ENCODE results near the gene CRK. TPM values are rescaled to one million over a fixed set of nuclear protein-coding genes. Genes with fewer than 3 reads are reported as not detected.
A peak's percentile ranks its signal among the peaks of the same experiment; 100 is the strongest.
"Not testable (repeated sequence)": the region's sequence is repeated elsewhere in the genome, so short reads cannot be mapped to it uniquely, and the experiment has no call there.

The CRK gene
- total and polyA plus RNA-seq, 7 donors, result 33.6 to 88.7 (median 67.7) TPM

DNA sequence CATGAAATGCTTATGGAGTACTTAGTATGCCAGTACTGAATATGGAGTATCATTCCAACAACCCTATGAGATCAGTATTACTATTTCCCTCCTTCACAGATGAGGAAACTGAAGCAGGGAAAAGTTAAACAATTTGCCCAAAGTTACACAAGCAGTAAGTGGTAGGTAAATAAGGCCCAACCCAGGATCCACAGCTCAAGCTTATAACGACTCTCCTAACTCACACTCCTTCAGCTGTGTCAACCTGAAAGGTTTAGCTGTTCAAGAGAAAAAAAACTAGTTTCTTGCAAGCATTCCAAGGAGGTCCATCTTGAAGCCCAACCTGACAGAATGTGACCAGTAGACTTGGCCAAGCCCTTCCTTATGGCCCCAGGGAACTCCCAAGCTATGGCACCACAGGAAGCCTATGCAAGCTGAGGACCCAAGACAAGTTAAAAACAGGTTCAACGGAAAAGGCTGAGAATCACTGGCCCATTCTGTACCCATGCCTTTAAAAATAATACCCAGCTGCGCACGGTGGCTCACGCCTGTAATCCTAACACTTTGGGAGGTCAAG lies 6.5 kb downstream of the CRK start:
- intact Hi-C loops (cut with DNase I), result no loop called here
- Histone ChIP-seq H3K27ac (no peak overlapping the region), H3K36me3 (peaks cover 0 to 10% (median 0%) of the 10 kb centered on the region in 4 donors), H3K27me3 (no peaks in the 10 kb centered on the region), H3K9me3 (no peaks in the 10 kb centered on the region), H3K4me3 (no peak overlapping the region), H3K4me1 (peaks cover 0 to 60% (median 46%) of the 10 kb centered on the region in 4 donors)
- no peak for TF ChIP-seq EP300 (IDR thresholded peaks at IDR 0.05)
- TF ChIP-seq POLR2A (IDR thresholded peaks at IDR 0.05), result no peak
- TF ChIP-seq, protein P1, sequence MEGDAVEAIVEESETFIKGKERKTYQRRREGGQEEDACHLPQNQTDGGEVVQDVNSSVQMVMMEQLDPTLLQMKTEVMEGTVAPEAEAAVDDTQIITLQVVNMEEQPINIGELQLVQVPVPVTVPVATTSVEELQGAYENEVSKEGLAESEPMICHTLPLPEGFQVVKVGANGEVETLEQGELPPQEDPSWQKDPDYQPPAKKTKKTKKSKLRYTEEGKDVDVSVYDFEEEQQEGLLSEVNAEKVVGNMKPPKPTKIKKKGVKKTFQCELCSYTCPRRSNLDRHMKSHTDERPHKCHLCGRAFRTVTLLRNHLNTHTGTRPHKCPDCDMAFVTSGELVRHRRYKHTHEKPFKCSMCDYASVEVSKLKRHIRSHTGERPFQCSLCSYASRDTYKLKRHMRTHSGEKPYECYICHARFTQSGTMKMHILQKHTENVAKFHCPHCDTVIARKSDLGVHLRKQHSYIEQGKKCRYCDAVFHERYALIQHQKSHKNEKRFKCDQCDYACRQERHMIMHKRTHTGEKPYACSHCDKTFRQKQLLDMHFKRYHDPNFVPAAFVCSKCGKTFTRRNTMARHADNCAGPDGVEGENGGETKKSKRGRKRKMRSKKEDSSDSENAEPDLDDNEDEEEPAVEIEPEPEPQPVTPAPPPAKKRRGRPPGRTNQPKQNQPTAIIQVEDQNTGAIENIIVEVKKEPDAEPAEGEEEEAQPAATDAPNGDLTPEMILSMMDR (IDR thresholded peaks at IDR 0.05), result no peak
- no peak for TF ChIP-seq POLR2AphosphoS5 (IDR thresholded peaks at IDR 0.05)
- no peak for DNase-seq
- WGBS, 2 donors, result 65 to 82% methylated on average over 5 of the region's 5 CpGs

DNA sequence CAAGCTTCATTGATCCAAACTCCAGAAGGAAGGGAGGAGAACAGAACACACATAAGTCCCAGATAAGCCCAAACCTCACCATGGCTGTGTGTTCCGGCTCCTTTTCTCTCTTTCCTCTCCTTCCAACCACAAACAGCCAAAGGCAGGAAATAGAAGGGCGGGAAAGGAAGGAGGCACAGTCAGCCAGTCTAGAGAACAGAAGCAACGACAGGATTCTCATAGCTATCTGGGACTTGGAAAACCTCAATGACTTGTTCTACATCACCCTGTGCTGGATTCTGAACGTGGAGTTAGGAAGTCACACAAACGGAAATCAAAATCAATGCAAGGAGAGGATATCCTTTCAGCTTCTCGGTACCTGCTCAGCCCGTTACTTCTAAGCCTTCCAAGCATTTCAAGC lies 9.0 kb downstream of the CRK start:
- TF ChIP-seq POLR2A (IDR thresholded peaks at IDR 0.05) (no peak), EP300 (IDR thresholded peaks at IDR 0.05) (no peak), POLR2AphosphoS5 (IDR thresholded peaks at IDR 0.05) (no peak)
- TF ChIP-seq, protein P1 (IDR thresholded peaks at IDR 0.05), result no peak

DNA sequence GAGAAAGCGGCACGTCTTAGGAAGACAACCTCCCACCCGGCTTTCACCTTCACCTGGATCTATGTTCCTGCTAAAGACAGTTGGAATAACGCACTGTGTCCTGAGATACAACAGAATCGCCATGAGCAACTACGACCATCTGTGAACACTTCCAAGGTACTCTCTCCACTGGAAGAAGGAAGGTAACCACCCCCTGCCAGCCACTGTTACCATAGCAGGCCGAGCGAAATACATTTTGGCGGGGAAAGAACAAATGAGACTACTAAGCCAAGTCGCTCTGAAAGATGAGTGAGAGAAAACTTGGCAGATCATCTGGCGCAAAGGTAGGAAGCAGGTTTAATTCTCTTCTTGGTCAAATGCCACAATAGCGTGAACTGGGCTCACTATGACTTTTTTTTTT lies 9.8 kb downstream of the CRK start:
- no peaks in the 10 kb centered on the region for H3K27me3 ChIP-seq
- 94 to 96% methylated on average over 12 of the region's 12 CpGs for WGBS, 2 donors
- H3K4me3 ChIP-seq, result no peak overlapping the region
- H3K36me3 ChIP-seq, result no peaks in the 10 kb centered on the region
- H3K9me3 ChIP-seq, result no peaks in the 10 kb centered on the region
- no peak overlapping the region for H3K27ac ChIP-seq
- peaks cover 0 to 28% (median 17%) of the 10 kb centered on the region in 4 donors for H3K4me1 ChIP-seq
- intact Hi-C loops (cut with DNase I), result no loop called here
- TF ChIP-seq POLR2AphosphoS5 (IDR thresholded peaks at IDR 0.05), result no peak
- TF ChIP-seq POLR2A (IDR thresholded peaks at IDR 0.05), result no peak
- TF ChIP-seq EP300 (IDR thresholded peaks at IDR 0.05), result no peak
- TF ChIP-seq, protein P1 (IDR thresholded peaks at IDR 0.05), result no peak
- no peak for DNase-seq

More for the DNA sequence above, 9.0 kb downstream of the CRK start:
- Histone ChIP-seq H3K36me3 (peaks cover 0 to 1% (median 0%) of the 10 kb centered on the region in 4 donors), H3K4me1 (peaks cover 0 to 36% (median 22%) of the 10 kb centered on the region in 4 donors), H3K9me3 (no peaks in the 10 kb centered on the region), H3K27ac (peak overlapping the region in 2 of 4 donors; percentile 0 to 32), H3K4me3 (no peak overlapping the region), H3K27me3 (no peaks in the 10 kb centered on the region)
- DNase-seq, result no peak
- WGBS, 2 donors, result 58 to 69% methylated on average over 7 of the region's 7 CpGs
- intact Hi-C loops (cut with DNase I), result no loop called here

DNA sequence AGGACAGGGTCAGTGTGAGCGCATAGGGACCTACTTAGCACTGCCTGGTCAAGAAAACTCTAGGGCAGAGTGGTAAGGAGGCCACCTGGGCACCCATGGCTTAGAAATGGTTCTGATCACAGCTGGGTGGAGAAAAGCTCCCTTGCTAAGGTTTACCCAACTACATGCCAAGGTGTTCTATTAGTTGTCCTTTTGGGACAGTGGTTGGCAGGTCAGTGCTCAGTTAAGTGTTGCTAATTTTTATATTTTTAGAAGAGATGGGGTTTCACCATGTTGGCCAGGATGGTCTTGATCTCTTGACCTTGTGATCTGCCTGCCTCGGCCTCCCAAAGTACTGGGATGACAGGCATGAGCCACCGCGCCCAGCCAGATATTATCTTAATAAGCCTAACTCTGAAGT lies 10.3 kb downstream of the CRK start:
- H3K9me3 ChIP-seq; H3K27me3 ChIP-seq; DNase-seq; intact Hi-C loops (cut with DNase I); H3K4me3 ChIP-seq; H3K27ac ChIP-seq; H3K36me3 ChIP-seq: not testable (repeated sequence)
- H3K4me1 ChIP-seq, result peaks cover 0 to 26% (median 16%) of the 10 kb centered on the region in 4 donors
- 94 to 95% methylated on average over 4 of the region's 4 CpGs for WGBS, 2 donors

DNA sequence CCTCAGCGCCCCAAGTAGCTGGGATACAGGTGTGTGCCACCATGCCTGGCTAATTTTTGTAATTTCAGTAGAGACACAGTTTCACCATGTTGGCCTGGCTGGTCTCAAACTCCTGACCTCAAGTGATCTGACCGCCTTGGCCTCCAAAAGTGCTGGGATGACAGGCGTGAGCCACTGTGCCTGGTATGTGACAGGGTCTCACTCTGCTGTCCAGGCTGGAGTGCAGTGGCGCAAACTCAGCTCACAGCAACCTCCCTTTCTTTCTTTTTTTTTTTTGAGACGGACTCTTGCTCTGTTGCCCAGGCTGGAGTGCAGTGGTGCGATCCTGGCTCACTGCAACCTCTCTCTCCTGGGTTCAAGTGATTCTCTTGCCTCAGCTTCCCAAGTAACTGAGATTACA lies 13.3 kb downstream of the CRK start:
- H3K27me3 ChIP-seq; DNase-seq; H3K4me3 ChIP-seq; H3K9me3 ChIP-seq; H3K36me3 ChIP-seq; intact Hi-C loops (cut with DNase I); H3K27ac ChIP-seq: not testable (repeated sequence)
- peaks cover 0 to 24% (median 18%) of the 10 kb centered on the region in 4 donors for H3K4me1 ChIP-seq
- WGBS, 2 donors, result 96 to 98% methylated on average over 6 of the region's 6 CpGs

DNA sequence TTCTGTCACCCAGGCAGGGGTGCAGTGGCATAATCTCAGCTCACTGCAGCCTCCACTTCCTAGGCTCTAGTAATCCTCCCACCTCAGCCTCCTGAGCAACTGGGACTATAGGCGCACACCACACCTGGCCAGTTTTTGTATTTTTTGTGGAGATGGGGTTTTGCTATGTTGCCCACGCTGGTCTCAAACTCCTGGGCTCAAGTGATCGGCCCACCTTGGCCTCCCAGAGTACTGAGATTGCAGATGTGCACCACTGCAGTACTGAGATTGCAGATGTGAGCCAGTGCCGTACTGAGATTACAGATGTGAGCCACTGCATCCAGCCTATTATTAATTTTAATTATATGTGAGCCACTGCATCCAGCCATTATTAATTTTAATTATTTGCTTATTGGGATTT lies 13.8 kb downstream of the CRK start:
- H3K27me3 ChIP-seq, result no peaks in the 10 kb centered on the region
- H3K4me1 ChIP-seq, result peaks cover 0 to 29% (median 18%) of the 10 kb centered on the region in 4 donors
- no peaks in the 10 kb centered on the region for H3K9me3 ChIP-seq
- intact Hi-C loops (cut with DNase I), result no loop called here
- no peaks in the 10 kb centered on the region for H3K36me3 ChIP-seq
- 97 to 98% methylated on average over 4 of the region's 4 CpGs for WGBS, 2 donors
- TF ChIP-seq POLR2AphosphoS5 (IDR thresholded peaks at IDR 0.05), result no peak
- TF ChIP-seq, protein P1 (IDR thresholded peaks at IDR 0.05), result no peak
- no peak for TF ChIP-seq POLR2A (IDR thresholded peaks at IDR 0.05)
- TF ChIP-seq EP300 (IDR thresholded peaks at IDR 0.05), result no peak
- no peak for DNase-seq
- H3K4me3 ChIP-seq, result no peak overlapping the region
- no peak overlapping the region for H3K27ac ChIP-seq

Data from sigmoid colon (tissue), 7 donors.